Measurements from ENCODE around the gene LRRC43.
"Not testable (repeated sequence)": the region's sequence is repeated elsewhere in the genome, so short reads cannot be mapped to it uniquely, and the experiment has no call there.

Gene LRRC43

DNA sequence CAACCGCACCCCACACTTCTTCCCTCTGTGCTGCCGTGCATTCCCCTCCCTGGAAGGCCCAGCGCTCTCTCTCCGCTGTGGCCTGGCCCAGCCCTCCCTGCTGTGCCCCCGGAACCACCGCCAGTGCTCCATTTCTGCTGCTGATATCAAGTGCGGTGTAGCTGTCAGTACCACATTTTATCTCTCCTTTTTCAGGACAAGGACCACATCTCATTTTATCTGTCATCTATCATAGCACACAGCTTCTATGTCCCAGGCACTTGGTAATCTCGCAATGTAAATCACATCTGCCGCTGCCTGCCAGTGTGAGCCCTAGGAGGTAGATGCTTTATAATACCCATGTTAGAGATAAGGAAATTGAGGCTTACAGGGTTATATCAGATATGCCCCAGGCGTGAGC, 27.2 kb upstream of the LRRC43 start:
- DNase-seq (ENCODE audit: low read depth) = no peak

GRCh38 chr12:122158700-122159285, 24.1 kb upstream of the LRRC43 start:
- DNase-seq (ENCODE audit: low read depth) = no peak

- DNase-seq (ENCODE audit: low read depth) = no peak
Measured at GRCh38 chr12:122159882-122160281, 23.0 kb upstream of the LRRC43 start.

GRCh38 chr12:122160761-122161160, 22.2 kb upstream of the LRRC43 start:
- DNase-seq (ENCODE audit: low read depth) = no peak

GRCh38 chr12:122161682-122162081, 21.2 kb upstream of the LRRC43 start:
- no peak for DNase-seq (ENCODE audit: low read depth)

- no peak for DNase-seq (ENCODE audit: low read depth)
Measured at GRCh38 chr12:122162976-122163375, 19.9 kb upstream of the LRRC43 start.

GRCh38 chr12:122166422-122167349, 16.2 kb upstream of the LRRC43 start:
- DNase-seq (ENCODE audit: low read depth) = no peak

- DNase-seq (ENCODE audit: low read depth) = no peak
Measured at GRCh38 chr12:122167356-122167925, 15.5 kb upstream of the LRRC43 start.

DNA sequence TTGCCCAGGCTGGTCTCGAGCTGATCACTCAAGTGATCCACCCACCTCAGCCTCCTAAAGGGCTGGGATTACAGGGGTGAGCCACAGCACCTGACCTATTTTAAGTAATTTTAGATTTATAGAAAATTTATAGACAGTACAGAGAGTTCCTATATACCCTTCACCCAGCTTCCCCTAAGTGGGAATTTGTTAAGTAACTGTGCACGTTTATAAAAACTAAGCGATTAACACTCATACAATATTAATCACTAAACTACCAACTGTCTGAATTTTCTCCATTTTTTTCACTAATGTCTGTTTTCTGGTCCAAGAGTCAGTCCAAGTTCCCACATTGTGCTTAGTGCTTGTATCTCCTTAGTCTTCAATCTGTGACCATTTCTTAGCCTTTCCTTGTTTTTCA, 14.4 kb upstream of the LRRC43 start:
- DNase-seq (ENCODE audit: low read depth) = no peak

- DNase-seq (ENCODE audit: low read depth) = no peak
Measured at GRCh38 chr12:122171399-122171798, 11.5 kb upstream of the LRRC43 start.

DNA sequence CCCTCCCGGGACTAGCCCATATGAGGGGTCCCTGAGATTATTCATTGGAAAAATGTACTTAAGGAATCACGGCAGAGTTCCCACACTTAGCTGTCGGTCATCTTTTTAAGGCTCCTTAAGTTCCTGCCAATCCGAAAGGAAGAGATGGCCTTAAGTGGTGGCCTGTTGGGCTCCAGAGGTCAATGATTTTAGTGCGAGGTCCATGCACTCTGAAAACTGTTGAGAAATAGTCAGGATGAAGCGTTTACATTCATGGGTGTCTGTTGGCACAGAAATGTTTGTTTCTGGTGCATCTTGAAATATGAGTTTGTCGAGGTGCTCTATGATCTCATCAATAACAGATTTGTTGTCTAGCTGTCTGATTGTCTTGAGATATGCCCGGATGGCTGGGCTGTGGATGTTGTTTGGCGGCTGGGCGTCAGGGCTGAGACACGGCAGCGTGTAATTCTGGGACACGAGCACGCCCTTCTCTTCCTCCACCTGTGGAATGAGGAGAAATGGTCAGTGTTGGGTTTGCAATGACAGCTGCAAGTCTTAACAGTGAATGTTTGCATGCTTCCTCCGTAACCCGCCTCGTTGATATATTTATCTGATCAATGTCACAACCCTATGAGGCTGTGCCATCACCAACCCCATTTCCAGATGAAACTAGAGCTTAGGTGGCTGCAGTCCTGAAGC, 10.5 kb upstream of the LRRC43 start:
- DNase-seq (ENCODE audit: low read depth) = no peak

DNA sequence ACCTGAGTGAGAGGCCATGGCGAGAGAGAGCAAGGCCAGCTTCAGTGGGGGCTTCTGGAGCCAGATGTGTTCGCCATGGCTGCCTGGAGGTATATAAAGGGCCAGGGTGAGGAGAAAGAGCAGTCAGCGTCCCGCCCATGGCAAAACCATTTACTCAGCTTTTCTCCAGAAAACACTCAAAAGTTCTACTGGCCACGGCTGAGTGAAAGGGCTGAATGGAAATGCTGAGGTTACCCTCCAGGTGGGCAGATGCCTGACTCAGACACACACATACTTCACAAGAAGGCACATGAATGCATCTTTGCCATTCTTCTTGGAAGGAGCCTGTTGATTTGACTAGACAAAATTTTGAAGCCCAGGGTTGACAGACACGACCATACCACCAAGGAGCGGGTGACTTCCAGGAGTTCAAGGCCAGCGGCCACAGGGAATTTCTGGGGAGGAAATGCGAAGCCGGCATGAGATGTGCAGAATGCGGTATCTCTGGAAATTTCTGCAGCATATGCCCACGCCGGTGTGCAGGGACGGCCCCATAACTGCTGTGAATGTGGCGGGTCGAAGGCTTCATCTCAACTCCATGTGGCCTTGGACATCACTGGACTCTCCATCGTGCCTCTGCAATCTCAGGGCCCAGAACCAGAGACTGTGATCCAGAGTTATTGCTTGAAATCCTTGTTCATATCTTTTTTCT, 8.6 kb upstream of the LRRC43 start, which contains the start of gene IL31:
Gene IL31, minus strand, starts transcription at position 67 of the 691 bp plus-strand sequence. Its CDS starts 49 bp downstream, at position 18.
- no peak for DNase-seq (ENCODE audit: low read depth)

- DNase-seq (ENCODE audit: low read depth) = not testable (repeated sequence)
Measured at GRCh38 chr12:122176473-122176872, 6.5 kb upstream of the LRRC43 start.

DNA sequence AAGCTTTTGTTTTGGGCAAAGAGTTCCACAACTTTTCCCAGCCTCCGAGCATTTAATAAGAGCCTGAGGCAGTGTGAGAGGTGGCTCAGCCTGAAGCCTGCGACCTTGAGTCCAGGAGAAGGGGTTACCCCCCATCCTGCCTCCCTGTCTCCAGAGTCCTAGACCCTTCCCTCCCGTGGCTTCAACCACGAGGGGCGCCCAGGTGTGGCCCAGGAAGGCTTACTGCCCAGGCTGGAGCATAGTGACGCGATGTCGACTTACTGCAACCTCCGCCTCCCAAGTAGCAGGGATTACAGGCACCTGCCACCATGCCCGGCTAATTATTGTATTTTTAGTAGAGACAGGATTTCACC, 641 bp downstream of the LRRC43 start:
- DNase-seq (ENCODE audit: low read depth) = no peak

- DNase-seq (ENCODE audit: low read depth) = no peak
Measured at GRCh38 chr12:122184517-122184916, 1.6 kb downstream of the LRRC43 start.

GRCh38 chr12:122185079-122185478, 2.2 kb downstream of the LRRC43 start:
- no peak for DNase-seq (ENCODE audit: low read depth)

- no peak for DNase-seq (ENCODE audit: low read depth)
Measured at GRCh38 chr12:122185494-122186082, 2.7 kb downstream of the LRRC43 start.

DNA sequence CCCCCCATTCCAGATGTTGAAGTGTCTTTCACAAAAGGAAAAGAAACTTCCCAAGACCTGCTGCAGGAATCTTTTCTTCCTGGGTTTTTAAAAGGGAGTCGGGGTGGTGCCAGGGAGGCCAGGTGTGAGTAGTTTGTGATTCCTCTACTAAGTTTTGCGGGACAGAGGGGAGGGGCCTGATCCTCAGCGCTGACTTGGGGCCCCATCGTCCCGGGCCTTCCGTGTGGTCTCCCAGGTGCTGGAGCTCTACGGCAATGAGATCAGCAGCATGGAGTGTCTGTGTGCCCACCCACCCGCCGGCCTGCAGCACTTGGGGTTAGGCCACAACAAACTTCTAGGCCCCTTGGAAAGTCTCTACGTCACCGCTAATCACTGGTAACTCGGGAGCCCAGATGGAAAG, 4.5 kb downstream of the LRRC43 start:
- no peak for DNase-seq (ENCODE audit: low read depth)

DNA sequence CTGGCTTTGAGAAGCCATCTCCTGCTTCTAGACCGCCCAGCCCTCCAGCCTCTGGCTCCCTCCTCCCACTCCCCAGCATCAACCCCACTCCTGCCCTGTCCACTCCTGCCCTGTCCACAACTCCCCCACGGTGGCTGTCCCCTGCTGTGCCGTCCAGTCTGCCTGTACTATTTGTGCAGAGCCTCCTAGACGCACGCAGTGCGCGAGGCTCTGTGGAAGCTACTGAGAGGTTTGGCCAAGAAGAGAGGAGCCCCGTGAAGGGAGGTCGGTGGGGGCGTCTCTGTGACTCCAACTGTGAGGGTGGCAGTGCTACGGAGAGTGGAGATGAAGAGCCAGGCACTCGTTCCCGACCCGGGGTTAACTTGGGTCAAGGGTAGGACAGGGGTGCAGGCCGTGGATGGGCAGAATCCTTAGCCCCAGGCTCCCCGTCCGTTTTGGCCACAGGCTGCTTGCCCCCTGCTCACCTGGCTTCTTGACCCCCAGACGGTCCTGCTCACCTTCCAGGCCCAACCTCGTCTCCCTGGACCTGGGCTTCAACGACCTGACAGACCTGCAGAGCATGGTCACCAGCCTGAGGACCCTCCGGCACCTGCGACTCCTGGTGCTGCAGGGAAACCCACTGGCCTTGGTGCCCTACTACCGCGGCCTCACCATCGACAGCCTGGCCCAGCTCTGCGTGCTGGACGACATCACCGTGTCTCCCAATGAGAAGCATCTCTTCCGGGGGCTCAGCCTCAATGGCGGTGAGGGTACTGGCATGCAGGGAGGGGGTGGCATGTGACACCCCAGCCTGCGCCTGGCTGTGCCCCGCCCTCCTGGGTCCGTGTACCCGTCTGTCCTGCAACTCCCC, 6.9 kb downstream of the LRRC43 start:
- DNase-seq (ENCODE audit: low read depth) = no peak

GRCh38 chr12:122190842-122191668, 8.1 kb downstream of the LRRC43 start:
- peak; percentile 74 for DNase-seq (ENCODE audit: low read depth)

Data from ELR (cell line).